GM18505 (cell line): Measurements from ENCODE around the gene UBE3B.
A peak's percentile ranks its signal among the peaks of the same experiment; 100 is the strongest.

Experiments
- ATAC-seq: cut with Tn5 transposase; IDR thresholded peaks from one replicate; pipeline ENCODE4 v1.9.1; 2021; ENCODE audit not compliant: unreplicated experiment
- POLR2A ChIP-seq: IDR thresholded peaks from 4 replicates; pipeline ENCODE4 v1.6.1; 2011; ENCODE audit warnings: borderline replicate concordance; ENCODE audit not compliant: insufficient read depth, insufficient read length; ENCODE audit errors: extremely low read depth

UBE3B gene

DNA sequence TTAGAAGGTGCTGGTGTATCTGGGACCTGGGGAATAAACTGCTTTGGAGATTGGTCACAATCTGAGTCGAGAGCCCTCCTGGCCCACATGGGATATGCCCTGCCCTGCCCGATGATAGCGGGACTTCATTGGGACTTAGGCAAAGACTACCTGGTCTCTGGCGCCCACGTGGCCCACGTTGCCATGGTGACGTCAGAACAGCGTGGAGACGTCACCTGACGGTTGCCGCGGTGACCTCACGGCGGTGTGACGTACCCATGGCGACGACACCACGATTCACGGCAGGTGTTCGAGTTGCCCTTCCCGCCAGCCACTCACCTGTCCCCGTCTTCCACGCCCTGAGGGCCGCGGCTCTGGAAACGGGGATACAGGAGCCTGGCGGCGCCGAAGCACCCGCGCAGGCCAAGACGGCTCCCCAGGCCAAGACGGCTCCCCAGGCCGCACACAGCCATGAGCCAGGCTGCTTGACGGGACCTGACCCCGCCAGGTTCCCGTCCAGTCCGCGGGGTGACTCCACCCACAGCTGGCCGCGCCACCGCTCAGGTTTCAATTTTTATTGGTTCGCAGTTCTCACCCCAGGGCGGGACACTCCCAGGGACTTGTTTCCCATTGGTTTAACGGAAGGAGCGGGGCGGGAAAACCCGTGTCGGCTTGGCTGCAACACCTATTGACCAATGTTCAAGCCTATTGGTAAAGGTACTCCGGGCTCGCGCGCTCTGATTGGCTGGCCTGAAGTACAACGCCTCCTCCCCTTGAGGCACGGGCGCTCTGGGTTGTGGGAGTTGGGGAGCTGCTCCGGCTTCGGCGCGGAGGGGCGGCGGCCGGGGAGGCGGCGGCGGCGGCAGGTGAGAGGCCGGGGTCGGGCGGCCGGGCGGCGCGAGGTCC lies 95.8 kb downstream of the UBE3B start, which contains the start of the genes MMAB and MVK:
Gene MMAB (minus strand): TSS at position 476 of the 885 bp plus-strand sequence. CDS start 24 bp downstream, at position 452.
Gene MVK (plus strand): TSS at position 766 of the 885 bp plus-strand sequence. CDS start 1,029 bp downstream, outside the sequence.
- peak; percentile 93 for ATAC-seq

GRCh38 chr12:109573914-109574244 lies 96.4 kb downstream of the UBE3B start:
- ATAC-seq = no peak
- no peak for TF ChIP-seq POLR2A

More for the DNA sequence above, 95.8 kb downstream of the UBE3B start, which contains the start of the genes MMAB and MVK:
- TF ChIP-seq POLR2A = peak; percentile 84

GRCh38 chr12:109575683-109576082 lies 98.2 kb downstream of the UBE3B start:
- no peak for ATAC-seq
- no peak for TF ChIP-seq POLR2A

DNA sequence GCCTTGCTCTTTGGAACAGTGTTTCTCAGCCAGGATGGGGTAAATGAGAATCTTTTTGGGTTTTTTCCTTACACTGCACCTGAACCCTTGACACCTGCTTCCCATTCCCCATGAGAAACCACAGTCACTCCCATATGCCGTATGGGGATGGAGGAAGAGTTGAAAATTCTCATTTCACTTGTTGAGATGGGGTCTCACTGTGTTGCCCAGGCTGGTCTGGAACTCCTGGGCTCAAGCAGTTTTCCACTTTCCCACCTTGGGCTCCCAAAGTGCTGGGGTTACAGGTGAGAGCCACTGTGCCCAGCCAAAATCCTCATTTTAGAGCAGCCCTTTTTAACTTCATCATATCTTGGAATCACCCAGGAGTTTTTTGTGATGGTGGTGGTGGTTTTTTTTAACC lies 99.9 kb downstream of the UBE3B start:
- no peak for TF ChIP-seq POLR2A
- ATAC-seq = no peak

DNA sequence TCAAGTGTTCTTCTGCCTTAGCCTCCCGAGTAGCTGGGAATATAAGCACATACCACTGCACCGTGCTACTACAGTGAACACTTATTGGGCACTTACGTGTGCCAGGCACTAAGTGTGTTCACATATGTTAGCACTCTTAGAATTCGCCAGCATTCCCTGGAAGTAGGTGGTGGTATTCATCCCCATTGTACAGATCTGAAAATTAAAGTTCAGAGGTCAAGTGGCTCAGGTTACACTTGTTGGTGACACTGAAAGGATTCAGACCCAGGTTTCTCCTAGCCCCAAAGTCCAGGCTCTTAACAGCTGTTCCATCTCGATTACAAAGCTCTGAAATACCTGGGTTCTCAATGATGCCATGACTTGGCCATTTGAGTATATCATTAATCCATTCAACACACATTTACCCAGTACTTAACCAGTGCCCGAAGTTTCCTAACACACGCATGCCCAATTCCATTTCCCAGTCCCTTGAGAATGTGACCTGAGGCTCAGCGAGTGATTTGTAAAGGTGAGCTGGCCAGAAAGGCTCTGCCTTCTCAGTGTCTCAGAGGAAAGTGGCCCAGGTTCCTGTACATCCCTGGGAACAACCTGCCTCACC lies 101.0 kb downstream of the UBE3B start:
- ATAC-seq = no peak
- TF ChIP-seq POLR2A = no peak

GRCh38 chr12:109579639-109580038 lies 102.2 kb downstream of the UBE3B start:
- ATAC-seq = no peak

DNA sequence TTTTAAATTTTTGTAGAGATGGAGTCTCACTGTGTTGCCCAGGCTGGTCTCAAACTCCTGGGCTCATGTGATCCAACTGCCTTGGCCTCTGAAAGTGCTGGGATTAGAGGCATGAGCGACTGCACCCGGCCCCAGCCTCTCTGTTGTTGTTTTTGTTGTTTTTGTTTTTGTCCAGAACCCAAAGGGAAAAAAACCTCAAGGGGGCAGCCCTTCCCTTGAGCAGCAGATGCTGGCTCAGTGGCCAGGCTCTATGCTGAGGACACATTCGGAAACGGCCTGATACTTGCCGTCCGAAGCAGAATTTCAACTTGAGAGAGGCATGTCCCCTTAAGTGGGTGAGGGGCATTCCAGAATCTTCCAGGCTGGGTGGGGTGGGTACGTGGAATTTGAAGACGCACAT lies 102.8 kb downstream of the UBE3B start:
- TF ChIP-seq POLR2A = no peak
- ATAC-seq = no peak

More at GRCh38 chr12:109579639-109580038, 102.2 kb downstream of the UBE3B start:
- TF ChIP-seq POLR2A = no peak

GRCh38 chr12:109580684-109581333 lies 103.4 kb downstream of the UBE3B start:
- TF ChIP-seq POLR2A = no peak
- ATAC-seq = no peak

- TF ChIP-seq POLR2A = no peak
- no peak for ATAC-seq
Observed at GRCh38 chr12:109581334-109581691, 103.9 kb downstream of the UBE3B start.

- TF ChIP-seq POLR2A = no peak
- no peak for ATAC-seq
Observed at GRCh38 chr12:109581856-109582255, 104.4 kb downstream of the UBE3B start.

DNA sequence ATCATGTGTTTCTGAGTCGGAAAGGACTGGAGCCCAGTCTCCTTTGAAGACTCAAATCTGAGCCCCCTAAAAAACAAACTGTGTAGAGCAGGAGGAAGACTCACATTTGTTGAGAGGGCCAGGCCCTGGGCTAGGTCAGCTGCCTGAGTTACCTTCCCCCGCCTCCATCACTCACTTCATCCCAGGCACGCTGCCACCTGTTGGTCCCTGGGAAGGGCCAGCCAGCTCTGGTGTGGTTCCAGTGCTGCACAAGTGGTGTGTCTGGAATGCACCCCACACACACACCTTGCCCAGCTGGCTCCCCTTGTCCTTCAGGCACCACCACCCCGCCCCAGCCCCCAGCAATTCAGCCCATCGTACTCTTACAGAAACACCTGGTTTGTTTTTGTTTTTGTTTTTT lies 105.2 kb downstream of the UBE3B start:
- TF ChIP-seq POLR2A = no peak
- no peak for ATAC-seq

DNA sequence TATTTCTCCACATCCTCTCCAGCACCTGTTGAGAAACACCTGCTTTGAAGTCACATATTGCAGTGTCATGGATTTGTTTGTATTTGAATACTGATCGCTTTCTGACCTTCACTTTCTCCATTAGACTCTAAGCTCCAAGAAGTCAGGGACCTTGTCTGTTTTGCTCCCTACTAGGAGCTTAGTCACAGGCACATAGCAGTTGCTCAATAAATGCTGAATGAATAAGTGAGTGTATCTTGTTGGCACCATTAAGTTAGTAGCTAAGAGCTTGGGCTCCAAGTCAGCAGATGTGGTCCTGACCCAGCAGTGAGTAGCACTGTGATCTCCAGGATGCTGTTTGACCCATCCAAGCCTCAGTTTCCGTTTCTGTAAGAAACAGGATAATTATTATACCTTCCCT lies 106.3 kb downstream of the UBE3B start:
- no peak for ATAC-seq
- no peak for TF ChIP-seq POLR2A
